GM19452 (cell line): ENCODE data around the gene PPP2R2B.
"Not testable (repeated sequence)": the region's sequence is repeated elsewhere in the genome, so short reads cannot be mapped to it uniquely, and the experiment has no call there.

Experiments used
- ATAC-seq: cut with Tn5 transposase; IDR thresholded peaks from one replicate; pipeline ENCODE4 v1.9.1; 2021; ENCODE audit not compliant: unreplicated experiment

PPP2R2B gene

GRCh38 chr5:146748533-146748932 is 130.0 kb downstream of the PPP2R2B start:
- ATAC-seq, result no peak

- no peak for ATAC-seq
These were observed 132.5 kb downstream of the PPP2R2B start for GRCh38 chr5:146745931-146746577.

- ATAC-seq, result no peak
These were observed 134.3 kb downstream of the PPP2R2B start for GRCh38 chr5:146744068-146744745.

- no peak for ATAC-seq
These were observed 143.5 kb downstream of the PPP2R2B start for GRCh38 chr5:146734936-146735577.

GRCh38 chr5:146732962-146733361 is 145.6 kb downstream of the PPP2R2B start:
- ATAC-seq, result no peak

GRCh38 chr5:146731909-146732659 is 146.5 kb downstream of the PPP2R2B start:
- no peak for ATAC-seq

- ATAC-seq, result not testable (repeated sequence)
These were observed 149.8 kb downstream of the PPP2R2B start for GRCh38 chr5:146728746-146729145.

GRCh38 chr5:146726891-146727290 is 151.7 kb downstream of the PPP2R2B start:
- no peak for ATAC-seq

GRCh38 chr5:146726020-146726419 is 152.5 kb downstream of the PPP2R2B start:
- no peak for ATAC-seq

GRCh38 chr5:146725025-146725424 is 153.5 kb downstream of the PPP2R2B start:
- ATAC-seq, result no peak

GRCh38 chr5:146722361-146722779 is 156.2 kb downstream of the PPP2R2B start:
- ATAC-seq, result no peak

GRCh38 chr5:146721073-146721815 is 157.3 kb downstream of the PPP2R2B start:
- no peak for ATAC-seq

GRCh38 chr5:146720107-146720506 is 158.4 kb downstream of the PPP2R2B start:
- no peak for ATAC-seq

- ATAC-seq, result no peak
These were observed 159.4 kb downstream of the PPP2R2B start for GRCh38 chr5:146719179-146719578.

GRCh38 chr5:146718609-146719008 is 159.9 kb downstream of the PPP2R2B start:
- no peak for ATAC-seq

GRCh38 chr5:146717951-146718350 is 160.6 kb downstream of the PPP2R2B start:
- no peak for ATAC-seq

GRCh38 chr5:146716636-146717035 is 161.9 kb downstream of the PPP2R2B start:
- no peak for ATAC-seq

- ATAC-seq, result no peak
These were observed 168.2 kb downstream of the PPP2R2B start for GRCh38 chr5:146710348-146710747.

- ATAC-seq, result no peak
These were observed 171.2 kb downstream of the PPP2R2B start for GRCh38 chr5:146707316-146707715.

GRCh38 chr5:146706321-146706972 is 172.1 kb downstream of the PPP2R2B start:
- no peak for ATAC-seq
